H1 (cell line): Measurements from ENCODE around the gene UBN1. TPM values are rescaled to one million over a fixed set of nuclear protein-coding genes. Genes with fewer than 3 reads are reported as not detected.

Experiments used
- CTCF ChIA-PET: fragments of 300-600 bp; sonication (Branson Sonifier 250); formaldehyde crosslinking; loops from one replicate; lab custom pipeline; 2021; ENCODE audit not compliant: partially characterized antibody; lab: Charles Lee
- POLR2A ChIA-PET: fragments of 300-600 bp; sonication (Branson Sonifier 250); formaldehyde crosslinking; loops from one replicate; lab custom pipeline; 2021; ENCODE audit warnings: inconsistent platforms; ENCODE audit not compliant: partially characterized antibody; lab: Charles Lee
- DNase-seq, 2 experiments: peaks; one replicate each; pipeline versions ENCODE4 v3.0.0 to v3.0.0-alpha.2; 2010 to 2022; ENCODE audit warnings: low spot score in 2 of 2, low read depth in 1 of 2, mixed read lengths in 1 of 2
- FAIRE-seq: peaks from 2 replicates; lab custom pipeline; 2011; peaks lifted over from hg19 to GRCh38; lab: Jason Lieb, UNC
- H2AFZ ChIP-seq: 2 replicates; pipeline ENCODE4 v1.8.1; 2012; ENCODE audit warnings: low read length, inconsistent platforms
- H2AK5ac ChIP-seq: 2 replicates; pipeline ENCODE4 v1.6.1; 2013; ENCODE audit warnings: low read depth, low read length
- H2BK120ac ChIP-seq: replicated peaks from 2 replicates; pipeline ENCODE3; 2013; ENCODE audit warnings: low read depth, low read length, inconsistent platforms
- H2BK12ac ChIP-seq: 2 replicates; pipeline ENCODE4 v1.6.1; 2013; ENCODE audit warnings: low read depth, low read length
- H2BK15ac ChIP-seq: 2 replicates; pipeline ENCODE4 v1.6.1; 2013; ENCODE audit warnings: low read length
- H2BK20ac ChIP-seq: 2 replicates; pipeline ENCODE4 v1.6.1; 2013; ENCODE audit warnings: low read length
- H2BK5ac ChIP-seq: 2 replicates; pipeline ENCODE4 v1.6.1; 2013; ENCODE audit warnings: low read depth, low read length
- H3K14ac ChIP-seq: 2 replicates; pipeline ENCODE4 v1.6.1; 2013; ENCODE audit warnings: inconsistent platforms; ENCODE audit not compliant: insufficient read length
- H3K18ac ChIP-seq: 2 replicates; pipeline ENCODE4 v1.6.1; 2013; ENCODE audit warnings: low read length; ENCODE audit errors: extremely low read depth
- H3K23ac ChIP-seq: 2 replicates; pipeline ENCODE4 v1.6.1; 2013; ENCODE audit warnings: inconsistent platforms; ENCODE audit not compliant: insufficient read length
- H3K23me2 ChIP-seq: 2 replicates; pipeline ENCODE4 v1.6.1; 2013; ENCODE audit warnings: low read depth, low read length
- H3K27ac ChIP-seq: 2 replicates; pipeline ENCODE4 v1.6.1; 2011; ENCODE audit warnings: low read depth, low read length, inconsistent platforms
- H3K27me3 ChIP-seq, 4 experiments: replicated peaks in 1 of 4; 1 replicate in 1 of 4; 2 replicates in 3 of 4; pipeline versions ENCODE4 v1.6.1 to v1.8.1; 2011 to 2013; ENCODE audit warnings: low read length in 3 of 4, mild to moderate bottlenecking in 3 of 4, inconsistent platforms in 2 of 4, mixed read lengths in 2 of 4, moderate library complexity in 1 of 4; ENCODE audit not compliant: control insufficient read depth in 3 of 4, insufficient read depth in 3 of 4; ENCODE audit errors: extremely low read depth in 1 of 4
- H3K36me3 ChIP-seq, 4 experiments: 2 replicates each; pipeline versions ENCODE4 v1.6.1 to v1.8.1; 2011 to 2013; ENCODE audit warnings: mild to moderate bottlenecking in 4 of 4, low read length in 3 of 4, moderate library complexity in 2 of 4, control low read depth in 1 of 4, inconsistent platforms in 1 of 4; ENCODE audit not compliant: insufficient read depth in 4 of 4, control insufficient read depth in 2 of 4
- H3K4ac ChIP-seq: replicated peaks from 2 replicates; pipeline ENCODE3; 2013; ENCODE audit warnings: low read length, low read depth, mixed read lengths, inconsistent platforms; ENCODE audit not compliant: insufficient read length
- H3K4me1 ChIP-seq, 4 experiments: replicated peaks in 1 of 4; 1 replicate in 1 of 4; 2 replicates in 3 of 4; pipeline versions ENCODE4 v1.6.1 to v1.8.1; 2011 to 2013; ENCODE audit warnings: low read length in 3 of 4, inconsistent platforms in 2 of 4, mixed read lengths in 1 of 4; ENCODE audit not compliant: insufficient read depth in 4 of 4, control insufficient read depth in 3 of 4
- H3K4me2 ChIP-seq, 2 experiments: 2 replicates each; pipeline versions ENCODE4 v1.6.1 to v1.8.1; 2011 to 2013; ENCODE audit warnings: low read depth in 2 of 2, low read length in 2 of 2, control low read depth in 1 of 2, inconsistent platforms in 1 of 2, mild to moderate bottlenecking in 1 of 2; ENCODE audit not compliant: insufficient read depth in 1 of 2
- H3K4me3 ChIP-seq, 4 experiments: fragments of 200-600, 300-600 bp in 1 of 4; sonication (generic), shearing (Covaris generic), sonication (Bioruptor Twin) in 1 of 4; 2 replicates each; pipeline versions ENCODE4 v1.5.1 to v1.8.1; 2011 to 2016; ENCODE audit warnings: low read length in 4 of 4, low read depth in 3 of 4, control low read depth in 2 of 4, inconsistent platforms in 2 of 4, mild to moderate bottlenecking in 2 of 4, mixed read lengths in 1 of 4, moderate library complexity in 1 of 4; ENCODE audit not compliant: insufficient read depth in 2 of 4; ENCODE audit errors: extremely low read depth in 1 of 4
- H3K56ac ChIP-seq: replicated peaks from 2 replicates; pipeline ENCODE3; 2013; ENCODE audit warnings: low read depth, mild to moderate bottlenecking, mixed read lengths, low read length, inconsistent platforms; ENCODE audit not compliant: insufficient read length
- H3K79me1 ChIP-seq: 2 replicates; pipeline ENCODE4 v1.6.1; 2013; ENCODE audit warnings: low read depth, low read length, control low read depth
- H3K79me2 ChIP-seq, 2 experiments: 2 replicates each; pipeline versions ENCODE4 v1.6.1 to v1.8.1; 2012 to 2013; ENCODE audit warnings: low read length in 2 of 2, mild to moderate bottlenecking in 2 of 2, inconsistent platforms in 1 of 2; ENCODE audit not compliant: insufficient read depth in 2 of 2, control insufficient read depth in 1 of 2
- H3K9ac ChIP-seq, 4 experiments: replicated peaks in 1 of 4; 1 replicate in 1 of 4; 2 replicates in 3 of 4; pipeline versions ENCODE4 v1.6.1 to v1.8.1; 2011 to 2013; ENCODE audit warnings: low read depth in 3 of 4, low read length in 3 of 4, control low read depth in 2 of 4, mild to moderate bottlenecking in 2 of 4, moderate library complexity in 2 of 4, inconsistent platforms in 1 of 4; ENCODE audit errors: extremely low read depth in 1 of 4
- H3K9me3 ChIP-seq, 2 experiments: 2 replicates each; pipeline versions ENCODE4 v1.6.1 to v1.8.1; 2012 to 2013; ENCODE audit warnings: mild to moderate bottlenecking in 2 of 2, moderate library complexity in 2 of 2, control low read depth in 1 of 2, inconsistent platforms in 1 of 2, low read depth in 1 of 2, low read length in 1 of 2, mixed read lengths in 1 of 2; ENCODE audit not compliant: insufficient read depth in 2 of 2
- H4K20me1 ChIP-seq, 2 experiments: replicated peaks in 1 of 2; 2 replicates each; pipeline versions ENCODE3 to v1.8.1; 2011 to 2013; ENCODE audit warnings: inconsistent platforms in 2 of 2, low read length in 2 of 2, mild to moderate bottlenecking in 1 of 2; ENCODE audit not compliant: insufficient read depth in 2 of 2, control insufficient read depth in 1 of 2
- H4K5ac ChIP-seq: 2 replicates; pipeline ENCODE4 v1.6.1; 2013; ENCODE audit warnings: low read length, low read depth, mixed read lengths, inconsistent platforms; ENCODE audit not compliant: insufficient read length
- H4K8ac ChIP-seq: 2 replicates; pipeline ENCODE4 v1.8.0; 2013; ENCODE audit warnings: mild to moderate bottlenecking, moderate library complexity, low read length, inconsistent platforms; ENCODE audit not compliant: insufficient read depth; ENCODE audit errors: extremely low read depth
- H4K91ac ChIP-seq: replicated peaks from 2 replicates; pipeline ENCODE3; 2013; ENCODE audit warnings: low read length, mixed read lengths, inconsistent platforms; ENCODE audit not compliant: insufficient read length
- SP1 ChIP-seq: IDR thresholded peaks from 2 replicates; pipeline ENCODE4 v1.6.1; 2011; ENCODE audit warnings: low read depth, low read length
- WGBS, 2 experiments: shearing (Covaris generic) in 1 of 2; methylation state at CpG; one replicate each; pipeline versions ENCODE4 v1.1.6 to v1.1.7; 2013 to 2015; ENCODE audit warnings: low lambda C conversion rate in 2 of 2, mixed read lengths in 2 of 2, inconsistent platforms in 1 of 2, low coverage in 1 of 2, missing lambda C conversion rate in 1 of 2; ENCODE audit not compliant: insufficient replicate concordance in 2 of 2, insufficient coverage in 1 of 2, insufficient read length in 1 of 2; ENCODE audit errors: extremely low coverage in 1 of 2, missing lambda C conversion rate in 1 of 2; 5-methylcytosine and 5-hydroxymethylcytosine counted together
- polyA plus RNA-seq, 7 experiments: library from polyadenylated mRNA; depleted of rRNA in 3 of 7; stranded (reverse) in 5 of 7; unstranded in 2 of 7; fragments of >200 nt in 5 of 7; fragments of 200-250 nt in 2 of 7; gene quantifications; 1 replicate in 5 of 7; 2 replicates in 1 of 7; 4 replicates in 1 of 7; pipeline versions ENCODE4 v1.2.1 to v1.2.3, GENCODE V29; 2011 to 2013; ENCODE audit warnings: missing spikeins in 2 of 7, mixed read lengths in 2 of 7
- total RNA-seq: library from RNA; stranded (reverse); fragmentation: NEBNext Ultra II Directional; extraction: Animal tissue kit (Norgen Biotek cat#: 25700); gene quantifications from 2 replicates; pipeline ENCODE4 v1.2.1, GENCODE V29; 2021

The UBN1 gene
- total and polyA plus RNA-seq, 2 of the 8 experiments (the other 6 are each of a cell fraction or from before 2014, with no cell fraction given), result 16.2 to 37.0 TPM

DNA sequence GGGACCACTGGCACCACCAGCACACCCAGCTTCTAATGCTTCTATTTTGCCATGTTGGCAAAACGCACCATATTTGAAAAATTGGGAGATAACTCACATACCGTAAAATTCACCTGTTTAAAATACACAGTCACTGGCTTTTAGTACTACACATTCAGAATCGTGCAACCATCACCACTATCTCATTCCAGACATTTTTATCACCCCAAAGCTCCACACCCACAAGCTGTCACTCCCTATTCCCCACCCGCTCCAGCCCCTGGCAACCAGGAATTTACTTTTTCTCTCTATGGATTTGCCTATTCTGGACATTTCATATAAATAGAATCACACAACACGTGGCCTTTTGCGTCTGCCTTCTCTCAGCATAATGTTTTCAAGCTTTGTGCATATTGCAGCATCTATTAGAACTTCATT lies 64.7 kb downstream of the UBN1 start:
- Histone ChIP-seq H4K20me1 (no peaks in the 10 kb centered on the region), H2BK5ac (no peak overlapping the region), H3K4ac (no peak overlapping the region), H3K4me1 (peaks cover 0 to 3% (median 0%) of the 10 kb centered on the region in 4 experiments; a peak in 1 of 7 replicates), H3K18ac (no peak overlapping the region), H3K23ac (no peak overlapping the region), H3K27me3 (no peaks in the 10 kb centered on the region), H3K9me3 (no peaks in the 10 kb centered on the region), H3K79me2 (no peaks in the 10 kb centered on the region), H3K23me2 (no peaks in the 10 kb centered on the region; the same call in 1 of the 2 replicates), H3K4me3 (no peak overlapping the region), H3K9ac (no peak overlapping the region), H4K5ac (no peak overlapping the region), H4K8ac (no peak overlapping the region), H3K4me2 (no peak overlapping the region), H3K36me3 (no peaks in the 10 kb centered on the region), H3K27ac (no peak overlapping the region), H3K14ac (no peak overlapping the region), H2AK5ac (no peak overlapping the region), H2AFZ (no peak overlapping the region), H2BK12ac (no peak overlapping the region), H2BK120ac (no peak overlapping the region), H2BK15ac (no peak overlapping the region), H4K91ac (no peak overlapping the region), H3K79me1 (no peaks in the 10 kb centered on the region), H3K56ac (no peak overlapping the region), H2BK20ac (no peak overlapping the region)
- ChIA-PET CTCF (interaction anchor here (1.1 to 2.8 kb wide), 5 partner anchors 14 to 24 kb away, joined by 3 to 8 read pairs (median 5); no protein-coding TSS in a partner anchor), POLR2A (interaction anchor here (1.3 to 1.9 kb wide), 4 partner anchors 10 to 20 kb away, joined by 3 to 5 read pairs (median 4); no protein-coding TSS in a partner anchor)
- TF ChIP-seq SP1, result no peak
- 88% methylated on average over 6 of the region's 6 CpGs; no CpG with 5 or more reads in 1 of the 2 experiments for WGBS, 2 experiments
- DNase-seq, result no peak
- FAIRE-seq, result no peak
